ENCODE measurements around the gene NAGK.
"Not testable (repeated sequence)": the region's sequence is repeated elsewhere in the genome, so short reads cannot be mapped to it uniquely, and the experiment has no call there.

The NAGK gene

DNA sequence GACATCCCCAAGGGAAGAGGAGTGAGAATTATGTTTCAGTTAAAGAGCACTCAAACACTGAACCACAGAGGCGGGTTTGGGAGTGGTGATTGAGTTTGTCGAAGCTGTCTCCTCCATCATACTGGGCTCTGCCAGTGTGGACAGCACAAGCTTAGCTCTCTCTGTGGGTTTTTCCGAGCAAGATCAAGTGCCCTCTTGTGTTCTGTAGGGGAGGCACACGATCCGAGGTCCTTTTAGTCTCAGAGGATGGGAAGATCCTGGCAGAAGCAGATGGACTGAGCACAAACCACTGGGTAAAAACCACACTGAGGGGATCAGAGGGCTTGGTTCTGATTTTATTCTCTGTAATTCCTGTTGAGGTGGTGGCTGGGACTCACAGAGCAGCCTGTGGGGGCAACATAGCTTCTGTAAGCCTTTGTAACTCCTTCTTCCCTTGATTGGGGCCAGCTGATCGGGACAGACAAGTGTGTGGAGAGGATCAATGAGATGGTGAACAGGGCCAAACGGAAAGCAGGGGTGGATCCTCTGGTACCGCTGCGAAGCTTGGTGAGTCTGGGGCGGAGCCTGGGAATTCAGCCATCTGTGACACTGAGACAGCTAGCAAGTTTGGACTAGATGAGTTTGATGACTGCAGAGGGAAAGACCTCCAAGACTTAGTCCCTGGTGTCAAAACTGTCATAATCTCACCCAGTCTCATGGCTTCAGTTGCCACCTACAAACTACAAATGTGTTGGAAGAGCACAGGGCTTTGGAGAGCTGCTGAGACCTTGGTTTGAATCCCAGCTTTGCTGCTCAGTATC, 2.0 kb downstream of the NAGK start:
- peak; percentile 32 for DNase-seq

- DNase-seq: no peak
Measured at GRCh38 chr2:71071681-71072398, 3.4 kb downstream of the NAGK start.

- DNase-seq: no peak
Measured at GRCh38 chr2:71072492-71072891, 4.0 kb downstream of the NAGK start.

- DNase-seq: no peak
Measured at GRCh38 chr2:71073475-71073874, 5.0 kb downstream of the NAGK start.

DNA sequence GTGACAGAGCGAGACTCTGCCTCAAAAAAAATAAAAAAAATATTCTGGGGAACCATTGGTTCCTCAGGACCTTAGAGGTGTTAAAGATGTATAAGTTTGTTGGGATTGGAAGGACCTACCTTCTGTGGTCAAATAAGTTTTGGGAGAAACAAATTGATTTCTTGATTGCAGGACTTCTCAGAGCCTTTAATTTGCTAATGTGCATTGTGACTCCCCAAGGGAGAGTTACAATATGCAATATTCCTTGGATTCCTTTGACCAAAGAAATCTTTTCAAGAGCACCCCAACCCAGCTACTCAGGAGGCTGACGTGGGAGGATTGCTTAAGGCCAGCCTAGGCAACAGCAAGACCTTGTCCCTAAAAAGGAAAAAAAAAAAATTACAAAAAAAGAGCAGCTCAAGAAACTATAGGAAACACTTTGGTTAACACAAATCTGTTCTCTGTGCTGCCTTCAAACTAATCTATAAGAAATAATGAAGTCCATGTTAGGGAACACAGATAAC, 6.5 kb downstream of the NAGK start:
- no peak for DNase-seq

DNA sequence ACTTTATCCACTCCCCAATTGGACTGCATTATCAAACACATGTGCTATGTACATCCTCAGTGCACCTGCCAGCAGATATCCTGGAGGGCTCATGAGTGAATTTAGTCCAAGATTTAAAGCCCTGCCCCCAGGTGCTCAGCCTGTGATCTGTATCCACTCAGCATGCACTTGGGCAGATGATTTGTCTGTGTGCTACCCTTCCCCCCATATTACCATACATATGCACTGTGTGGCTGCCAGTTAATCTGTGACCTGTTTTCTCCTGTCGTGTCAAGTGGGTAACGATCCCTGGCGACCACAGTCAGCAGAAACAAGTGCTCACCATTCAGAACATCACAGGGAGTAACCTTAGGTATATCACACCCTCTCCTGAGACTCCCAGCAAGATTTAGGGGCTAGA, 10.2 kb downstream of the NAGK start:
- DNase-seq: no peak

DNA sequence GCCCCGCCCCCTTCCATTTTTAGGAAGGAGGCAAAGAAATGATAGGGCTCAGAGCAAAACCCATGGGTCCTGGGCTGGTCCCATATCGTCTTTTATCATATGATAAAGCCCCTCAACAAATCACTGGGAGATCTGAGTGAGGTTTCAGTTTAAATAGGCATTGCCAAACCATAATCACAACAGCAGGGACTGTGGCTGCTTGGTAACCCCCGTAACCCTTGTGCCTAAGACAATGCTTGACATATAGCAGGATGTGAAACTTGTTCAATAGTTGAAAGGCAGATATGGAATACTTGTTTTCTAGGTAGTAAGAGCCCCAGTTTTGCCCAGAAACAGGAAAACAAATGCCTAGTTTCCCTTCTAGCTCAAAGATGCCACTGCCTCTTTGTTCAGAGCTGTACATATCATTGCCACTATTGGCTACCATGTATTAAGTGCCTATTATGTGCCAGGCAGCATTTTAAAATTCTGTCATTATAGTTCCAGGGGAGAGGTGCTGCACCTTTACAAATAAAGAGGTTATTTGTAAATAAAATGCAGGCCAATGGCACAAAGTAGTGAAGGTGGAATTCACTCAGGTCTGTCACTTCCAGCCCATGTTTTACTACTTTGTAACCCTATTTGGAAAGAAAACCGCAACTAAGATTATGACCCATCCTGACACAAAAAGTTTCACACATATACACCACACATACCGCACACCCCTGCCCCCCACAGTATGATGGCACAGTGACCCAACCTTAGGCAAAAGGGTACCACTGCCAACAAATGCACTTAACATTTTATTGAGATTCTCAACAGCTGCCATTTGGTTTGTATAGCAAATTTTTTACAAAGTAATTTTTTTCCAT, 14.2 kb downstream of the NAGK start:
- no peak for DNase-seq

GRCh38 chr2:71083297-71083696, 14.8 kb downstream of the NAGK start:
- not testable (repeated sequence) for DNase-seq

DNA sequence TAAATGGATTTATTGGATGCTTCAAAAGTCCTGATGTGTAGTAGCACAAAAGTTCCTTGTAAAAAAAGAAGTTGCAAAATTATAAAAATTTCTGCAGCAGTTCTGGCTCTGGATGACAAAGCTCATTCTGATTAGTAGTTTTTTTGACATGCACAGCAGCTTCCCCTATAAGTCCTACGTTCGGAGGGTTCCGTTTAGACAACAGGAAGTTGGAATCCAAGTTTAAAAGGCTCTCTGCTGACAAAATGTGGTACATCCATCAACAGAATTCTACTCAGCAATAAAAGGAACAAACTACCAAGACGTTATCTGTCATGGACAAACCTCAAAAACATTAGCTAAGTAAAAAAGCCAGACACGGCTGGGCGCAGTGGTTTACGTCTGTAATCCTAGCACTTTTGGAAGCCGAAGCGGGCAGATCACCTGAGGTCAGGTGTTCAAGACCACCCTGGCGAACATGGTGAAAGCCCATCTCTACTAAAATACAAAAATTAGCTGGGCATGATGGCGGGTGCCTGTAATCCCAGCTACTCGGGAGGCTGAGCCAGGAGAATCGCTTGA, 15.4 kb downstream of the NAGK start:
- not testable (repeated sequence) for DNase-seq

DNA sequence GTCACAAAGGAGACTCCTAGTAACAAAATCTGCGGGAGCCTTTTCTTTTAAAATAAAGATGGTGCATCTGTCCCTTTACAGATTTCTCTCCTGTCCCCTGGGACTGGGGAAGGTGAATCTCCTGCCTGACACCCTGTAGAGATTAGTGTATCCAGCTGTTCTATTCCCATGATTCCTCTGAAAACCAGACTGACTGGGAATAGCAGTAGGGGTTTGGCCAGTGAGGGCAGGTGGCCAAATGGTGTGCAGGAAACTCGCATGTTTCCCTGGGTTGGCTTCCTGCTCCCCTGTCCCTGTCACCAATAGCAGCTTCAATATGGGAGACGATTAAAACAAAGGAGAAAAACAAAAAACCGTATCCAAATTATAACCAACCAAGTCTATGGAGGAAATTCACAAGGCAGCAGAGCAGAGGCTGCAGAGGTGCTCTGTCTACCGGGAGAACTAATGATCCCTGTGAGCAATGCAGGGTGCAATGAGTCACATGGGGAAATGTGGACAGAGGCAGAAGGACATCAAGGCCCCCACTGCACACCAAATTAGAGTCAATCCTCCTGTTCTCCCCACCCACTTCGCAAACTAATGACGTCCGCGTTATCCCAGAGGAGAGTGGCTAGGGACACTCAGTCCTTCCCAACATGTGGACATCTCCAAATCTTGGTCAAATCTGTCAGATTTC, 17.0 kb downstream of the NAGK start:
- DNase-seq: not testable (repeated sequence)

DNA sequence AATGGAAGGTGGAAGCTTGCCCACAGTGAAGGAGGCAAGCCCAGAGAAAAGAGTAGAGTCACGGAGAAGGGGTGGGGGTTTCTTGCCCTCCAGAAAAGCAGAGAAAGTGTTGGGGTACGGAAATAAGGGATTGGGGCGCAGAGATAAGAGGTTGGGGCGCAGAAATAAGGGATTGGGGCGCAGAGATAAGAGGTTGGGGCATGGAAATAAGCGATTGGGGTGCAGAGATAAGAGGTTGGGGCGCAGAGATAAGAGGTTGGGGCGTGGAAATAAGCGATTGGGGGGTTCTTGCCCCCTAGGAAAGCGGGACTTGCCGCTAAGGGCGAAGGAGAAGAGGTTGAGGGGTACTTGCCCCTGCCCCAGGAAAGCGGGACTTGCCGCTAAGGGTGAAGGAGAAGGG, 21.0 kb downstream of the NAGK start:
- DNase-seq: not testable (repeated sequence)

GRCh38 chr2:71091808-71092207, 23.4 kb downstream of the NAGK start:
- not testable (repeated sequence) for DNase-seq

GRCh38 chr2:71092491-71093260, 24.2 kb downstream of the NAGK start:
- not testable (repeated sequence) for DNase-seq

DNA sequence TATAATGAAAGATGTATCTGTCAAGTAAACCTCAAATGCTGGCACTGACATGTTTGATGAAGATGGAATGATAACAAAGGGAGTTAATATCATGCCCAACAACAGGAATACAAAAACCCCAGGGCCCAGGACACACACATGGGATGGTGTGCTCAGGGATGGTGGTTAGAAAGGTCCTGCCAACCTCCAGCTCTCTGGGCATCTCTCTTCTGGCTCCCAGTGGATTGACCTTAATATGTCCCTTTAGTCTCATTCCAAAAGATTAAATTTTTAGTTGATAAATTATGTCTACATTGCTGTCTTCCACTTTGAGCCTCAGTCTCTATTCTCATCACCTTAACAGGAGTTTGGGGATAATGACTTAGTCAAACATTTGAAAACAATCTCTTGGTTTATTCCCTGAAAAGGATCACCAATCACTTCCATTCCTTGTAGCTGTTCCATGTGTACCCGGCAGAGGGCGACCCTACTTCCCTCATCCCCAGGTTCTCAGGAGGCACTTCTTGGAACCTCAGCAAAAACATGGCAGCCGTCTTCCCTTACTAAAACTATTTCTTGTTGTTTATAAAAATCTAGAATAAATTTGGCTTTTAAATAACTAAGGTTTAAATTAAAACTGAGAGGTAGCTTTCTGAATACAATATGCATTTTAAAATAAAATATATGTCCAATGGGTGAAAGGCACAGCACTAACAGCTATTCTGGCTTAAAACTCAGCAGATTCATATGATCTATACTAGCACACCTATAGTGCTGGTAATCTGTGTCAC, 31.9 kb downstream of the NAGK start:
- peak; percentile 7 for DNase-seq

- no peak for DNase-seq
Measured at GRCh38 chr2:71101656-71102055, 33.2 kb downstream of the NAGK start.

GRCh38 chr2:71102981-71103681, 34.7 kb downstream of the NAGK start:
- no peak for DNase-seq

GRCh38 chr2:71103809-71104208, 35.4 kb downstream of the NAGK start:
- DNase-seq: no peak

DNA sequence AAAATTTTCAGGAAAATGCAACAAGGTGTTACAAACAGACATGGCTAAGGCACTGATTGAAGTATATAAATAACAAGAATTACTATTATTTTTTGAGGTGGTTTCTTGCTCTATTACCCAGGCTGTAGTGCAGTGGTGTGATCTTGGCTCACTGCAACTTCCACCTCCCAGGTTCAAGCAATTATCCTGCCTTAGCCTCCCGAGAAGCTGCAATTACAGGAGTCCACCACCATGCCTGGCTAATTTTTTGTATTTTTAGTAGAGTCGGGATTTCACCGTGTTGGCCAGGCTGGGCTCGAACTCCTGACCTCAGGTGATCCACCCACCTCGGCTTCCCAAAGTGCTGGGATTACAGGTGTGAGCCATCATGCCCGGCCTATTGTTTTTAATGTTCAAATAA, 38.0 kb downstream of the NAGK start:
- DNase-seq: not testable (repeated sequence)

DNA sequence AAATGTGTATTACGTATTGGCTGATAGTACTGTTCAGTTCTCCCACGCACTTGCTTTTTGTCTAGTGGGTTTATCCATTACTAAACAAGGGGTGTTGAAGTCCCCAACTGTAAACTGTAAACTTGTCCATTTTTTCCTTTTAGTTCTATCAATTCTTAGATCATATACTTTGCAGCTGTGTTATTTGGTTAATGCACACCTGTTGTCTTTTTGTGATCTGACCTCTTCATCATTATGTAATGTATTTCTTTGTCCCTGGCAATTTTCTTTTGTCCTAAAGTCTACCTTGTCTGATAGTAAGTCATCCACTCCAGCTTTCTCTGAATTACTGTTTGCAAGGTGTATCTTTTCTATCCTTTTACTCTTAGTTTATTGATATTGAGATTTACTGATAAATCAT, 39.6 kb downstream of the NAGK start:
- no peak for DNase-seq

DNA sequence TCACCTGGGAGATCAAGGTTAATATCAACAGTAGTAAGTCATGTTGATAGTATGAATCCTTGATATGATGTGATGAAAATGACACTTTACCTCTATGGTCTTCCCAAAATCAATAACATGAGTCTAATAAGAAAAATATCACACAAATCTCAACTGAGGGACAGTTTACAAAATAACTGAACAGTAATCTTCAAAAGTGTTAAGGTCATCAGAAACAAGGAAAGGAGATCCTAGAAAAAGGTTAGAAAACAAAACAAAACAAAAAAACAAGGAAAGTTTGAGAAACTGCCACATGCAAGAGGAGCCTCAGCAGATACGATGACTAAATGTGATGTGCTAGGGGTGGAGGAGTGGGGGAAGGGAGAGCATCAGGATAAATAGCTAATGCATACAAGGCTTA, 45.4 kb downstream of the NAGK start:
- no peak for DNase-seq
